Measurements from ENCODE around the gene KDELR3. TPM values are rescaled to one million over a fixed set of nuclear protein-coding genes. Genes with fewer than 3 reads are reported as not detected.

KDELR3 gene
- total RNA-seq, 3 donors from 2014 or later (not counting 1 experiment from before 2014, with no cell fraction given) = 0.25 TPM; not detected in 2

GRCh38 chr22:38461414-38462081, 6.3 kb upstream of the KDELR3 start:
- TF ChIP-seq, protein P1, sequence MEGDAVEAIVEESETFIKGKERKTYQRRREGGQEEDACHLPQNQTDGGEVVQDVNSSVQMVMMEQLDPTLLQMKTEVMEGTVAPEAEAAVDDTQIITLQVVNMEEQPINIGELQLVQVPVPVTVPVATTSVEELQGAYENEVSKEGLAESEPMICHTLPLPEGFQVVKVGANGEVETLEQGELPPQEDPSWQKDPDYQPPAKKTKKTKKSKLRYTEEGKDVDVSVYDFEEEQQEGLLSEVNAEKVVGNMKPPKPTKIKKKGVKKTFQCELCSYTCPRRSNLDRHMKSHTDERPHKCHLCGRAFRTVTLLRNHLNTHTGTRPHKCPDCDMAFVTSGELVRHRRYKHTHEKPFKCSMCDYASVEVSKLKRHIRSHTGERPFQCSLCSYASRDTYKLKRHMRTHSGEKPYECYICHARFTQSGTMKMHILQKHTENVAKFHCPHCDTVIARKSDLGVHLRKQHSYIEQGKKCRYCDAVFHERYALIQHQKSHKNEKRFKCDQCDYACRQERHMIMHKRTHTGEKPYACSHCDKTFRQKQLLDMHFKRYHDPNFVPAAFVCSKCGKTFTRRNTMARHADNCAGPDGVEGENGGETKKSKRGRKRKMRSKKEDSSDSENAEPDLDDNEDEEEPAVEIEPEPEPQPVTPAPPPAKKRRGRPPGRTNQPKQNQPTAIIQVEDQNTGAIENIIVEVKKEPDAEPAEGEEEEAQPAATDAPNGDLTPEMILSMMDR (IDR thresholded peaks at IDR 0.05) = no peak
- intact Hi-C loops (cut with micrococcal nuclease) = no loop called here
- H3K36me3 Mint-ChIP-seq = no peaks in the 10 kb centered on the region
- no peaks in the 10 kb centered on the region for H3K9me3 Mint-ChIP-seq
- ATAC-seq = peak; percentile 56 to 82 (median 79)
- 14% methylated on average over 51 of the region's 51 CpGs for WGBS (ENCODE audit: insufficient coverage)
- peak overlapping the region in 1 of 2 donors; percentile 13 for H3K27ac Mint-ChIP-seq
- DNase-seq = peak; percentile 45 to 67
- peaks cover 51 to 56% of the 10 kb centered on the region in 2 donors for H3K27me3 Mint-ChIP-seq (ENCODE audit: low read depth in 2 of 2)
- peak overlapping the region; percentile 28 for H3K4me3 Mint-ChIP-seq
- no peaks in the 10 kb centered on the region for H3K36me3 ChIP-seq (ENCODE audit: control insufficient read depth, insufficient read depth, low read length)
- H3K4me3 ChIP-seq (ENCODE audit: low read length) = no peak overlapping the region
- H3K4me1 ChIP-seq (ENCODE audit: control insufficient read depth, insufficient read depth, low read length) = peaks cover 10% of the 10 kb centered on the region
- H3K27ac ChIP-seq (ENCODE audit: low read length) = no peak overlapping the region
- H3K27me3 ChIP-seq (ENCODE audit: control insufficient read depth, insufficient read depth, low read length) = peaks cover 20% of the 10 kb centered on the region
- peaks cover 0 to 18% of the 10 kb centered on the region in 2 donors for H3K4me1 Mint-ChIP-seq
- no peaks in the 10 kb centered on the region for H3K9me3 ChIP-seq (ENCODE audit: control insufficient read depth, insufficient read depth, low read length)

- no peak overlapping the region for H3K27ac ChIP-seq (ENCODE audit: low read length)
- H3K9me3 ChIP-seq (ENCODE audit: control insufficient read depth, insufficient read depth, low read length) = no peaks in the 10 kb centered on the region
- DNase-seq (no peak), ATAC-seq (no peak)
- intact Hi-C loops (cut with micrococcal nuclease) = no loop called here
- Mint-ChIP-seq H3K27me3 (ENCODE audit: low read depth in 2 of 2) (peaks cover 35 to 52% of the 10 kb centered on the region in 2 donors), H3K9me3 (no peaks in the 10 kb centered on the region), H3K27ac (no peak overlapping the region), H3K4me1 (peaks cover 0 to 25% of the 10 kb centered on the region in 2 donors), H3K36me3 (no peaks in the 10 kb centered on the region), H3K4me3 (no peak overlapping the region)
- 30% methylated on average over 27 of the region's 28 CpGs for WGBS (ENCODE audit: insufficient coverage)
- TF ChIP-seq, protein P1 (IDR thresholded peaks at IDR 0.05) = no peak
- H3K4me3 ChIP-seq (ENCODE audit: low read length) = no peak overlapping the region
- H3K36me3 ChIP-seq (ENCODE audit: control insufficient read depth, insufficient read depth, low read length) = no peaks in the 10 kb centered on the region
- peaks cover 14% of the 10 kb centered on the region for H3K27me3 ChIP-seq (ENCODE audit: control insufficient read depth, insufficient read depth, low read length)
- peaks cover 17% of the 10 kb centered on the region for H3K4me1 ChIP-seq (ENCODE audit: control insufficient read depth, insufficient read depth, low read length)
Measured at GRCh38 chr22:38462960-38463784, 4.7 kb upstream of the KDELR3 start.

DNA sequence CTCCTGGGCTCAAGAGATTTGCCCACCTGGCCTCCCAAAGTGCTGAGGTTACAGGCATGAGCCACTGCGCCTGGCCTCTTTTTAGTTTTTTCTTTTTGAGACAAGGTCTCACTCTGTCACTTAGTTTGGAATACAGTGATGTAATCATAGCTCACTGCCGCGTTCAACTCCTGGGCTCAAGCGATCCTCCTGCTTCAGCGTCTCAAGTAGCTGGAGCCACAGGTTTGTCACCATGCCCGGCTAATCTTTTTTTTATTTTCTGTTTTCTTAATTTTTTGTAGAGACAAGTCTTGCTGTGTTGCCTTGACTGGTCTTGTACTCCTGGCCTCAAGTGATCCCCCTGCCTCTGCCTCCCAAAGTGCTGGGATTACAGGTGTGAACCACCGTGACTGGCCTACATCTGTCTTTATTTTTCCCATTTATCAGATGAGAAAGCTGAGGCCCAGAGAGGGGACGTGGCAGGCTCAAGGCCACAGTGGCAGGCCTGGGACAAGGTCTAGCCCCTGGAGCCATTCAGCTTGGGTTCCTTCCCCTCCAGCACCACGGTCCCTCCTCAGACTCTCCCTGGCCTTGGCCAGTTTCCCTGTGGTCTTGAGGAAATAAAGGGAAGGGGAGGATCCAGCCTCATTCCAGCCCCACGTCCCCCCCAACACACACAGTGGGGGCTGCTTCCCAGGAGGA, 2.8 kb upstream of the KDELR3 start:
- Histone ChIP-seq H3K4me1 (ENCODE audit: control insufficient read depth, insufficient read depth, low read length) (peaks cover 21% of the 10 kb centered on the region), H3K36me3 (ENCODE audit: control insufficient read depth, insufficient read depth, low read length) (no peaks in the 10 kb centered on the region), H3K27ac (ENCODE audit: low read length) (no peak overlapping the region), H3K4me3 (ENCODE audit: low read length) (no peak overlapping the region), H3K27me3 (ENCODE audit: control insufficient read depth, insufficient read depth, low read length) (peaks cover 16% of the 10 kb centered on the region), H3K9me3 (ENCODE audit: control insufficient read depth, insufficient read depth, low read length) (no peaks in the 10 kb centered on the region)
- Mint-ChIP-seq H3K27me3 (ENCODE audit: low read depth in 2 of 2) (peaks cover 23 to 45% of the 10 kb centered on the region in 2 donors), H3K9me3 (no peaks in the 10 kb centered on the region), H3K36me3 (no peaks in the 10 kb centered on the region), H3K4me1 (peaks cover 0 to 27% of the 10 kb centered on the region in 2 donors), H3K4me3 (no peak overlapping the region), H3K27ac (no peak overlapping the region)
- DNase-seq = no peak
- WGBS (ENCODE audit: insufficient coverage) = 87% methylated on average over 8 of the region's 10 CpGs
- TF ChIP-seq, protein P1 (IDR thresholded peaks at IDR 0.05) = no peak
- no peak for ATAC-seq
- intact Hi-C loops (cut with micrococcal nuclease) = no loop called here

Data from natural killer cell (primary cell).